Measurements from ENCODE around the gene MINDY4B.

The MINDY4B gene

GRCh38 chr3:150844484-150844883, 60.8 kb downstream of the MINDY4B start:
- H3K4me3 ChIP-seq (ENCODE audit: low read length) = no peak overlapping the region
- no peak overlapping the region for H3K4me2 ChIP-seq (ENCODE audit: low read depth, low read length)
- H3K79me2 ChIP-seq (ENCODE audit: low read length) = no peaks in the 10 kb centered on the region
- TF ChIP-seq EZH2phosphoT487 (IDR thresholded peaks at IDR 0.05; ENCODE audit: low read length) (no peak), EZH2 (optimal IDR thresholded peaks at IDR 0.05; ENCODE audit: low read depth, low read length) (no peak), CTCF (IDR thresholded peaks at IDR 0.05; ENCODE audit: low read length) (no peak)
- H2AFZ ChIP-seq (ENCODE audit: low read length) = no peak overlapping the region
- H3F3A ChIP-seq (ENCODE audit: insufficient read depth, low read length) = no peaks in the 10 kb centered on the region
- H3K4me1 ChIP-seq (ENCODE audit: low read length) = no peaks in the 10 kb centered on the region
- H3K9me2 ChIP-seq (replicated peaks; ENCODE audit: insufficient read depth, low read length) = no peaks in the 10 kb centered on the region
- H4K20me1 ChIP-seq (ENCODE audit: insufficient read depth, low read length) = no peaks in the 10 kb centered on the region
- no peaks in the 10 kb centered on the region for H3K27me3 ChIP-seq (replicated peaks; ENCODE audit: insufficient read depth, low read length)
- no peak for DNase-seq
- H3K9me3 ChIP-seq (replicated peaks; ENCODE audit: insufficient read depth, low read length) = no peaks in the 10 kb centered on the region
- no peak overlapping the region for H3K9ac ChIP-seq (ENCODE audit: low read length)
- H3K36me3 ChIP-seq (replicated peaks; ENCODE audit: insufficient read depth, low read length) = no peaks in the 10 kb centered on the region
- no peak overlapping the region for H3K27ac ChIP-seq (ENCODE audit: low read length)

DNA sequence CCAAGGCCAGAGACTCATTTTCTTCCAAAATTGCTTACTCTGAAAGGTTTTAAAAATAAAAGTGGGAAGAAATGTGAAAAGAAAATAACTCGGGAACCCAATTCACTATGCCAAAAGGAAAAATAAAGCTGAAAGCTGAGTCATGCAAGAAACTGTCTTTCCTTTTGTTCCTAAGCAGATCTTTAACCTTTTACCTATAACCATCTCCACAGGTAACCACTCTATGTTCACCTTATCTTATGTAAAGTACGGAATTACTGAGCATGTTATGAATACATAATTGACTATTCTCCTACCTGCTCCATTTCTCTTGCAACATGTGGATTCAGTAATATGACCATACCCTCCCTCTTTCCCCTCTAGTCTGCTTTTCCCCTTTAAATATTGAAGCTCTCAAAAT, 62.0 kb downstream of the MINDY4B start:
- no peak for DNase-seq
- TF ChIP-seq EZH2phosphoT487 (IDR thresholded peaks at IDR 0.05; ENCODE audit: low read length) = no peak
- H3K9ac ChIP-seq (ENCODE audit: low read length) = no peak overlapping the region
- no peaks in the 10 kb centered on the region for H3K27me3 ChIP-seq (replicated peaks; ENCODE audit: insufficient read depth, low read length)
- H3K79me2 ChIP-seq (ENCODE audit: low read length) = no peaks in the 10 kb centered on the region
- H3F3A ChIP-seq (ENCODE audit: insufficient read depth, low read length) = no peaks in the 10 kb centered on the region
- no peaks in the 10 kb centered on the region for H4K20me1 ChIP-seq (ENCODE audit: insufficient read depth, low read length)
- H3K27ac ChIP-seq (ENCODE audit: low read length) = no peak overlapping the region
- H3K9me3 ChIP-seq (replicated peaks; ENCODE audit: insufficient read depth, low read length) = no peaks in the 10 kb centered on the region
- H3K4me1 ChIP-seq (ENCODE audit: low read length) = no peaks in the 10 kb centered on the region
- no peak overlapping the region for H3K4me3 ChIP-seq (ENCODE audit: low read length)
- H3K9me2 ChIP-seq (replicated peaks; ENCODE audit: insufficient read depth, low read length) = no peaks in the 10 kb centered on the region
- H3K36me3 ChIP-seq (replicated peaks; ENCODE audit: insufficient read depth, low read length) = no peaks in the 10 kb centered on the region
- H2AFZ ChIP-seq (ENCODE audit: low read length) = no peak overlapping the region
- no peak overlapping the region for H3K4me2 ChIP-seq (ENCODE audit: low read depth, low read length)

DNA sequence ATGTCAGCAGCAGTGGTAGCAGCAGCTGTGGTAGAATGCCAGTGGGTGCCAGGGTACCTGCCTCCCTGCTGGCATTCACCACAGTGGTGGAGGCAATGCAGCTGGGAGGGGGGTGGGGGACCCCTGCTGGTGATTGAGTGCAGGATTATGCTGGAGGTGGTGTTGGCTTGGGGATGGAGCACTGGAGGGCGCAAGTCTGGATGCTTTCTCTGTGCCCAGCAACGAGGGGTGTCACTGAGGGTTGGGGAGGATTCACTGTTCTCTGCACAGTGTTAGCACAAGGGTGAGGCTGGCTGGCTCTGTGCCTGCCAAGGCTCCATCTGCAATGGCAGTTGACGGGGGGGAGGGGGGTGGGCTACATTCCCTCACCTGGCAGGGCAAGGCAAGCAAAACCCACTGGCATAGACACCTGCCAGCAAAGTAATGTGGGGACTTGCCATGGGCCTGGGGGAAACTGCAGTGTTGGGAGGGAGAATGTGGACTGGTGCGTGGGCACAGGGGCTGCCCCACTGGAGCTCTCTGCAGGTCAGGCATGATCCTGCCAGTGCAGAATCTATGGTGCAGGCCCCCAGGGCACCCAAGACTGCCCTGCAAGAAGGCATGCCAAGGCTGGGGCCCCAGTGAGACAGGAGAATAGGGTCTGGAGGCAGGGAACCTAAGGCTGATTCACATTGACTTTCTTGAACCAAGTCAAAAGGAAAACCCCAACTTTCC, 64.3 kb downstream of the MINDY4B start:
- no peak overlapping the region for H3K4me3 ChIP-seq (ENCODE audit: low read length)
- H3K4me2 ChIP-seq (ENCODE audit: low read depth, low read length) = no peak overlapping the region
- no peak for TF ChIP-seq EZH2phosphoT487 (IDR thresholded peaks at IDR 0.05; ENCODE audit: low read length)
- TF ChIP-seq CTCF (IDR thresholded peaks at IDR 0.05; ENCODE audit: low read length) = no peak
- no peak for TF ChIP-seq EZH2 (optimal IDR thresholded peaks at IDR 0.05; ENCODE audit: low read depth, low read length)
- H3F3A ChIP-seq (ENCODE audit: insufficient read depth, low read length) = no peaks in the 10 kb centered on the region
- H3K9me2 ChIP-seq (replicated peaks; ENCODE audit: insufficient read depth, low read length) = no peaks in the 10 kb centered on the region
- H3K4me1 ChIP-seq (ENCODE audit: low read length) = no peaks in the 10 kb centered on the region
- no peak overlapping the region for H2AFZ ChIP-seq (ENCODE audit: low read length)
- no peaks in the 10 kb centered on the region for H3K9me3 ChIP-seq (replicated peaks; ENCODE audit: insufficient read depth, low read length)
- no peaks in the 10 kb centered on the region for H3K36me3 ChIP-seq (replicated peaks; ENCODE audit: insufficient read depth, low read length)
- no peaks in the 10 kb centered on the region for H3K27me3 ChIP-seq (replicated peaks; ENCODE audit: insufficient read depth, low read length)
- no peak overlapping the region for H3K9ac ChIP-seq (ENCODE audit: low read length)
- H4K20me1 ChIP-seq (ENCODE audit: insufficient read depth, low read length) = no peaks in the 10 kb centered on the region
- no peaks in the 10 kb centered on the region for H3K79me2 ChIP-seq (ENCODE audit: low read length)
- no peak for DNase-seq
- H3K27ac ChIP-seq (ENCODE audit: low read length) = no peak overlapping the region

DNA sequence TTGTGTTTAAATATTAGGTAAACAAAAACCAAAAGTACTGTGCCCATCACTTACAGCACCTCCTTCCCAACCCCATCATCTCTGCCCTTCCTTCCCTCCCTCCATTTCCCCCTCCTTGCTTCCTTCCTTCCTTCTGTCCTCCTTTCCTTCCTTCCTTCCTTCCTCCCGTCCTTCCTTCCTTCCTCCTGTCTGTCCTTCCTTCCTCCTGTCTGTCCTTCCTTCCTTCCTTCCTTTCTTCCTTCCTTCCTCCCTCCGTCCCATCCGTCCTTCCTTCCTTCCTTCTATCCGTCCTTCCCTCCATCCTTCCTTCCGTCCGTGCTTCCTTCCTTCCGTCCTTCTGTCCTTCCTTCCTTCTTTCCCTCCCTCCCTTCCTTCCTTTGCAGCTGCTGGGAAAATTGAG, 74.5 kb downstream of the MINDY4B start:
- Histone ChIP-seq H3K27me3 (replicated peaks; ENCODE audit: insufficient read depth, low read length) (no peaks in the 10 kb centered on the region), H3K9me2 (replicated peaks; ENCODE audit: insufficient read depth, low read length) (no peaks in the 10 kb centered on the region), H3K4me2 (ENCODE audit: low read depth, low read length) (no peak overlapping the region), H3K79me2 (ENCODE audit: low read length) (no peaks in the 10 kb centered on the region), H3K27ac (ENCODE audit: low read length) (no peak overlapping the region), H4K20me1 (ENCODE audit: insufficient read depth, low read length) (no peaks in the 10 kb centered on the region), H3K4me1 (ENCODE audit: low read length) (no peaks in the 10 kb centered on the region), H2AFZ (ENCODE audit: low read length) (no peak overlapping the region), H3K4me3 (ENCODE audit: low read length) (no peak overlapping the region), H3K9ac (ENCODE audit: low read length) (no peak overlapping the region), H3K36me3 (replicated peaks; ENCODE audit: insufficient read depth, low read length) (no peaks in the 10 kb centered on the region), H3F3A (ENCODE audit: insufficient read depth, low read length) (no peaks in the 10 kb centered on the region), H3K9me3 (replicated peaks; ENCODE audit: insufficient read depth, low read length) (no peaks in the 10 kb centered on the region)
- TF ChIP-seq CTCF (IDR thresholded peaks at IDR 0.05; ENCODE audit: low read length) = no peak
- no peak for TF ChIP-seq EZH2phosphoT487 (IDR thresholded peaks at IDR 0.05; ENCODE audit: low read length)
- no peak for TF ChIP-seq EZH2 (optimal IDR thresholded peaks at IDR 0.05; ENCODE audit: low read depth, low read length)
- DNase-seq = no peak

Measured in MM.1S (cell line).